Esophagus muscularis mucosa (tissue), 4 donors: ENCODE measurements around the gene AKT1.

ENCODE experiments used
- EP300 ChIP-seq: sonication (generic); formaldehyde crosslinking; IDR thresholded peaks from one replicate; pipeline ENCODE4 v1.6.1; 2017; ENCODE audit warnings: antibody characterized with exemption
- POLR2A ChIP-seq: fragments of 450-650 bp; IDR thresholded peaks from one replicate; pipeline ENCODE4 v1.6.1; 2017; ENCODE audit warnings: antibody characterized with exemption, moderate library complexity, mild to moderate bottlenecking, low read depth
- POLR2AphosphoS5 ChIP-seq, 2 donors: sonication (generic); formaldehyde crosslinking; IDR thresholded peaks; one replicate each; pipeline ENCODE4 v1.6.1; 2017; ENCODE audit warnings: antibody characterized with exemption in 2 of 2
- TF ChIP-seq, protein P1 (sequence below), 3 experiments: fragments of 200-600 bp in 2 of 3; fragments of 450-650 bp in 1 of 3; sonication (generic) in 2 of 3; IDR thresholded peaks; one replicate each; pipeline ENCODE4 v1.5.1; 2017 to 2019; ENCODE audit warnings: antibody characterized with exemption in 3 of 3, mild to moderate bottlenecking in 2 of 3, moderate library complexity in 1 of 3

DNA sequence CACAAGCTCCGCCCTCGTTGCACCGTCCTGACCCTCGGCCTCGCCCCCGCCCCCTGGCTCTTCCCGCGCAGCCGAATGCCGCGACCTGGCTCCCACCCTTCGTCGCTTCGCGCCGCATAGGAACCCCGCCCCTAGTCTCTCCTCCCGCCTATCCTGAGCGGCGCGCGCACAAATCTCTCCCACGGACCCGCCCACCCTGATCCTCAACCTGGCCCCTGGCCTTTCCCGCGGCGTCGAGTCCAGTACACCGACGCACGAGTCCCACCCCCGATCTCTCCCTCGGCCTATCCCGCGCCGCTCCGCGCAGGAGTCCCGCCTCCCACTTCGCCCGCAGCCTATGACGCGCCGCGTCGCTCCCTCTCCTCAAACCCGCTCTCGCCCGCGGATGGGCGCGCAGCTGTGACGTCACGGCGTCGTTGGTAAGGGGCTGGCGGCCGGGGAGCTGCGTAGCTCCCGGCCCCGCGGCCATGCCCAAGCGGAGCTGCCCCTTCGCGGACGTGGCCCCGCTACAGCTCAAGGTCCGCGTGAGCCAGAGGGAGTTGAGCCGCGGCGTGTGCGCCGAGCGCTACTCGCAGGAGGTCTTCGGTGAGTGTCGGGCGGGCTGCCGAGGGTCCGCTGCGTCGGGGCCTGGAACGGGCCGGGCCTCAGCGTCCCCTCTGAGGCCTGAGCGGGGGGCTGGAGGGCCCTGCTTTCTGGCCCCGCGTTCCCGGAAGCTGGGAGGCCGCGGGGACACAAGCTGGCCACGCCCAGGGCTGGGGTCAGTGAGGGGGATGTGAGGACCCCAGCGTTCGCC lies 42.6 kb downstream of the AKT1 start, which contains the start of gene SIVA1:
- TF ChIP-seq, protein P1, sequence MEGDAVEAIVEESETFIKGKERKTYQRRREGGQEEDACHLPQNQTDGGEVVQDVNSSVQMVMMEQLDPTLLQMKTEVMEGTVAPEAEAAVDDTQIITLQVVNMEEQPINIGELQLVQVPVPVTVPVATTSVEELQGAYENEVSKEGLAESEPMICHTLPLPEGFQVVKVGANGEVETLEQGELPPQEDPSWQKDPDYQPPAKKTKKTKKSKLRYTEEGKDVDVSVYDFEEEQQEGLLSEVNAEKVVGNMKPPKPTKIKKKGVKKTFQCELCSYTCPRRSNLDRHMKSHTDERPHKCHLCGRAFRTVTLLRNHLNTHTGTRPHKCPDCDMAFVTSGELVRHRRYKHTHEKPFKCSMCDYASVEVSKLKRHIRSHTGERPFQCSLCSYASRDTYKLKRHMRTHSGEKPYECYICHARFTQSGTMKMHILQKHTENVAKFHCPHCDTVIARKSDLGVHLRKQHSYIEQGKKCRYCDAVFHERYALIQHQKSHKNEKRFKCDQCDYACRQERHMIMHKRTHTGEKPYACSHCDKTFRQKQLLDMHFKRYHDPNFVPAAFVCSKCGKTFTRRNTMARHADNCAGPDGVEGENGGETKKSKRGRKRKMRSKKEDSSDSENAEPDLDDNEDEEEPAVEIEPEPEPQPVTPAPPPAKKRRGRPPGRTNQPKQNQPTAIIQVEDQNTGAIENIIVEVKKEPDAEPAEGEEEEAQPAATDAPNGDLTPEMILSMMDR (IDR thresholded peaks at IDR 0.05) = no peak
- peak; percentile 88 to 97 for TF ChIP-seq POLR2AphosphoS5 (IDR thresholded peaks at IDR 0.05)
- TF ChIP-seq EP300 = no peak
- peak; percentile 90 for TF ChIP-seq POLR2A
